HG03064 (cell line): ENCODE measurements around the gene GNB5.
"Not testable (repeated sequence)": the region's sequence is repeated elsewhere in the genome, so short reads cannot be mapped to it uniquely, and the experiment has no call there.

Experiments used
- ATAC-seq: cut with Tn5 transposase; IDR thresholded peaks from one replicate; pipeline ENCODE4 v1.9.1; 2021; ENCODE audit warnings: low read depth; ENCODE audit not compliant: unreplicated experiment

GNB5 gene

DNA sequence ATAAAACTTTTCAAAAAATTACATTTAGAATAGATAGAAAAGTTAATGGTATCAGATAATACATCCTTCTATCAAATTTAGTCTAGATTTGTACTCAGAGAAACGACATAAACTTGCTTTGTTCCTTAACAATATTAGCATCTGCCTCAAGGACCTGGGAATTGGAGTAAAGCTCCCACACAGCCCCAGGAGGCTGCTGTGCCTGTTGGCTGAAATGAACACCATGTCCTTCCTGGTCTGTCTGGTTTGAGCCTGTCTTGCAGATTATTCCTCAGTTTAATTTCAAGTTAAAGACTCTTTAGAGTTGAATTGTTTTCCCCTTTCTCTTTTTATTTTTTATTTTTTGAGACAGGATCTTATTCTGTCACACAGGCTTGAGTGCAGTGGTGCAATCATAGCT lies 19.4 kb downstream of the GNB5 start:
- ATAC-seq: no peak

DNA sequence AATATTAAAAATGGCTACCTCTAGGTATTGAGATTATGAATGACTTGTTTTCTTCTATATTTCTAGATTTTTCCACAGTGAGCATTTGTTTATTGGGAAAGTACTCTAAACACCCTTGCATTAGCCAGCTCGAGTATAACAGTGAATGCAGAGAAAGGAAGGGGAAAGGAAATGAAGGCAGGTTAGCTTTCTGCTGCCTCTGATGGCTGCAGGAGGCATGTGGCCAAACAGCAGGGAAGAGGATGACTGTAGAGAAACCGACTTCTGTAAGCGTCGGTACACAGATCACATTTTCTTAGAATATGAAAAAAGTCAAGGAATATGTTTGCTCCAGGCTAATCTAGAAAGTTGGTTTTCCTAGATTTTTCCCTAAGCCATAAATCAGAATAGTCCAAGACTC lies 19.8 kb downstream of the GNB5 start:
- no peak for ATAC-seq

DNA sequence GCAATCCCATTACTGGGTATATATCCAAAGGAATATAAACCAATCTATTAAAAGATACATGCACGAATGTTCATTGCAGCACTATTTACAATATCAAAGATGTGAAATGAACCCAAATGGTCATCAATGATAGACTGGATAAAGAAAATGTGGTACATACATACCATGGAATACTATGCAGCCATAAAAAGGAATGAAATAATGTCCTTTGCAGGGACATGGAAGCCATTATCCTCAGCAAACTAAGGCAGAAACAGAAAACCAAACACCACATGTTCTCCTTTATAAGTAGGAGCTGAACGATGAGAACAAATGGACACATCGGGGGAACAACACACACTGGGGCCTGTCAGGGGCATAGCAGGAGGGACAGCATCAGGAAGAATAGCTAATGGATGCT lies 21.0 kb downstream of the GNB5 start:
- not testable (repeated sequence) for ATAC-seq

DNA sequence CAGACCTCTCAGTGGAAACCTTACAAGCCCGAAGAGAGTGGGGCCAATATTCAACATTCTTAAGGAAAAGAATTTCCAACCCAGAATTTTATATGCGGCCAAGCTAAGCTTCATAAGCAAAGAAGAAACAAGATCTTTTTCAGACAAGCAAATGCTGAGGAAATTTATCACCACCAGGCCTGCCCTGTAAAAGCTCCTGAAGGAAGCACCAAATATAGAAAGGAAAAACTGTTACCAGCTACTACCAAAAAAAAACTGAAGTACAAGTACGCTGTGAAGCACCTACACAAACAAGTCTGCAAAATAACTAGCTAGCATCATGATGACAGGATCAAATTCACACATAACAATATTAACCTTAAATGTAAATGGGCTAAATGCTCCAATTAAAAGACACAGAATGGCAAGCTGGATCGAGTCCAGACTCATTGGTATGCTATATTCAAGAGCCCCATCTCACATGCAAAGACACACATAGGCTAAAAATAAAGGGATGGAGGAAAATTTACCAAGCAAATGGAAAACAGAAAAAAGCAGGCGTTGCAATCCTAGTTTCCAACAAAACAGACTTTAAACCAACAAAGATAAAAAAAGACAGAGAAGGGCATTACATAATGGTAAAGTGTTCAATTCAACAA lies 25.6 kb downstream of the GNB5 start:
- ATAC-seq: not testable (repeated sequence)

DNA sequence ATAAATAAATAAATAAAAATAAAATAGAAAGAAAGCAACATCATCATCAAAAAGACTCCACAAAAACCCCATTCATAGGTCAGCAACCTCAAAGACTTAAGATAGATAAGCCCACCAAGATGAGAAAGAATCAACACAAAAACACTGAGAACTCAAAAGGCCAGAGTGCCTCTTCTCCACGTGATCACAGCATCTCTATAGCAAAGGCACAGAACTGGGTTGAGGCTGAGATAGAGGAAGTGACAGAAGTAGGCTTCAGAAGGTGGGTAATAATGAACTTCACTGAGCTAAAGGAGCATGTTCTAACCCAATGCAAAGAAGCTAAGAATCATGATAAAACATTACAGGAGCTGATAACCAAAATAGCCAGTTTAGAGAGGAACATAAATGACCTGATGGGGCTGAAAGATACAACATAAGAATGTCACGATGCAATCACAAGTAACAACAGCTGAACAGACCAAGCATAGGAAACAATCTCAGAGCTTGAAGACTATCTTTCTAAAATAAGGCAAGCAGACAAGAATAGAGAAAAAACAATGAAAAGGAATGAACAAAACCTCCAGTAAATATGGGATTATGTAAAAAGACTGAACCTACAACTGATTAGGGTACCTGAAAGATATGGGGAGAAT lies 26.4 kb downstream of the GNB5 start:
- no peak for ATAC-seq

DNA sequence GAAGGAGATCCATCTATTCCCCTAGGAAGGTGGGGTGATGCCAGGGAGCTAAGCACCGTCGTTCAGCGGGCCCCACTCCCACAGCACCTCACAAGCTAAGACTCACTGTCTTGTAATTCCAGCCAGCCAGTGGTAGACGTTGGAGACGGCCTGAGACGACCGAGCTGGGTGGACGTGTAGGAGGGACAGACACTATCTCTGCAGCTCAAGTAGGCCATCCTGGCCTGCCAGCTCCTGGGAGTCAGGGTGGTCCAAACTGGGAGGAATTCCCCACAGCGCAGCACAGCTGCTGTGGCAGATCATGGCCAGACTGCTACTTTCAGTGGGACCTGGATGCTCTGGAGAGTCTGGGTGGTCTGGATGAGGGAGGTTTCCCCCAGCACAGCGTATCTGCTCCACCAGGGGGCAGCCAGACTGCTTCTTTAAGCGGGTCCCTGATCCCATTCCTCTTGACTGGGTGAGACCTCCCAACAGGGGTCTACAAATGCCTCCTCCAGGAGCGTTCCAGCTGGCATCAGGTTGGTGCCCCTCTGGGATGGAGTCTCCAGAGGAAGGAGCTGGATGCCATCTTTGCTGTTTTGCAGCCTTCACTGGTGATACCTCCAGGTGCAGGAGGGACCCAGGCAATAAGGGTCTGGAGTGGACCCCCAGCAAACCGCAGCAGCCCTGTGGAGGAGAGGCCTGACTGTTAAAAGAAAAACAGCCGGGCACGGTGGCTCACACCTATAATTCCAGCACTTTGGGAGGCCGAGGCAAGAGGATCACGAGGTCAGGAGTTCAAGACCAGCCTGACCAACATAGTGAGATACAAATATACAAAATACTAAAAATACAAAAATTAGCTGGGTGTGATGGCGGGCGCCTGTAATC lies 27.6 kb downstream of the GNB5 start:
- ATAC-seq: no peak

DNA sequence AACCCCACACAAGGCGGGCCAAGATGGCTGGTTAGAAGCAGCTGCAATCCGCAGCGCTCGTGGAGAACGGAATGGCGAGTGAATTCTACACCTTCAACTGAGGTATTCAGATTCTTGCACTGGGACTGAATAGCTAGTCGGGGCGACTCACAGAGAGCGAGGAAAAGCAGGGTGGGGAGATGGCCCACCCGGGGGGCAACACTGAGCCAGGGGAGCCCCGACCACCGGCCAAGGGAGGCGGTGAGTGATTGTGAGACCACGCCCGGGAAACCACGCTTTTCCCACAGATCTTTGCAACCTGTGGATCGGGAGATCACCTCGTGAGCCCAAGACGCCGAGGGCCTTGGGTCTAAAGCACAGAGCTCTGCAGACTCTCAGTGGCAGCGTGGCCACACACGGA lies 28.3 kb downstream of the GNB5 start:
- no peak for ATAC-seq

DNA sequence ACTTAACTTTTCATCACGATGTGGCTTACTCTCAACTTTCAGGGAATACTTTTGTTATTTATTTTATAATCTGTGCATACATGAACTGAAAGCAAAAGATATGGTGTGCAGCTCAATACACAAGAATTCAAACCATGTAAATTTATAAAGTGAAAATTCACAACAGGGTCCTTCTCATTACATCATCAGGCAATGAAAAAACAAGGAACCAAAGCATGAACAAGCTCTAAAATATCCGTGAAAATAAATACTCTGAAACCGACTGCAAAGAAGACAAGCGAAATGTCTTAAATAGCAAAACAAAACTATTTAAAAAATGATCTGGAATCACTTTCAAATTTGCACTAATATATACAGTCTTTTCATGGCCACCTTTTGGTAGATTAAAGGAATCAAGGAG lies 28.9 kb downstream of the GNB5 start:
- no peak for ATAC-seq

DNA sequence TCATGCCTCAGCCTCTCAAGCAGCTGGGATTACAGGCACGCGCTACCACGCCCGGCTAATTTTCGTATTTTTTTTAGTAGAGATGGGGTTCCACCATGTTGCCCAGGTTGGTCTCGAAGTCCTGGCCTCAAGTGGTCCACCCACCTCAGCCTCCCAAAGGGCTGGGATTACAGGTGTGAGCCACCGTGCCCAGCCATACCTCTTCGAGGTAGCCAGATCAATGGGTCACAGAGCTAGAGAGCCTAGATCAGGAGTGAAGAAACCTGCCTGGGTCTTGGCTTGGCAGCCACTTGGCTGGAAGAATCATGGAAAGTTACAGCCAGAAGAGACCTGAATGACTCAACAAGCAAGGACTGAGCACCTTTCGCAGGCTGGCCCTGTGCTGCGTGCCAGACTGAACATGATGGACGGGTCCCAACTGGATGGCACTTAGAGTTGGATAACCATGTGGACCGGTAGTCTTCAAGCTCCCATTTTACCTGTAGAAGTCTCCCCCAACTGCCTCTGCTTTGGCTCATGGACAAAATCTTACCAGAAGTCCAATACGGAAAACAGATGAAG lies 29.7 kb downstream of the GNB5 start:
- ATAC-seq: no peak

DNA sequence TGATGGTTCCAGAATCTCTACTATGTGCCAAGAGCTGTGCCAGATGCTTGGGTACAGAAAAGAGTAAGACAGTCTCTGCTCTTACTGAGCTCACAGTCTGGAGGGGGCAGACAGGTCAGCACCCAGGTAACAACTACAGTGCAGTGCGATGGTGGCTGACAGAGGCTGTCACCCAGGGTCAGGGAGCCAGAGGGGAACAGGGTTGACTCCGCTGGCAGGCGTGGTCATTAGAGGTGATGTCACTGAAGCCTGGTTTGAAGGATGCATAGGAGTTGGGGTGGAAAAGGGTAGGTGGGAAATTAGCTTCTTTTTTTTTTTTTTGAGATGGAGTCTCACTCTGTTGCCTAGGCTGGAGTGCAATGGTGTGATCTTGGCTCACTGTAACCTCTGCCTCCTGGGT lies 31.5 kb downstream of the GNB5 start:
- ATAC-seq: no peak

DNA sequence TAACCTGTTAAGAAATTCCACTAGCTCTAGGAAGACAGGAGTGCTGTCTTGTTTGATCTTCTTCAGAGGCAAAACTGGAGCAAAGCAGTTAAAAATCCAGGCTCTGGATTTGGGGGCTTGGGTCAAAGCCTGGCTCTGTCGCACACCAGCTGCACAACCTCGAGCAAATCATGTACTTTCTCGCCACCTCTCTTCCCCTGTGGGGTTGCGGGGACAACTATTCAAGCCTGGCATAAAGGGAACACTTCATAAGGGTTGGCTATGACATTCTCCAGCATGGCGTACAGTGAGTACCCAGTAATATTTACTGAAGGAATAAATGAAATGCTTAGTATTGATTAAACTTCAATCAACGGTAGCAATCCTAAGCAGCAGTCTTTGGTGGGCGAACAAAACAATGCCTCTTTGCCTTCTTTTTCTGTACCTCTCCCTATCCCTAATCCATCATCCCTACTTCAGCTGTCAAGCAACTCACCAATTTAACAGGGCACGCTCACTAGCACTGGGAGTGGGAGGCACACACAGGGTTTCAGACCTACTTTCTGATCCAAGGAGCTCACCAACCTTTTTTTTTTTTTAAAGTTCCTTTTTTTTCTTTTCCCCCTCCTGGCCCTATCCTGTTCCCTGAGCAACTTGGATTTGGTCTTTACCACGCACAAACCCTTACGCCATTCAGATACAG lies 33.0 kb downstream of the GNB5 start:
- no peak for ATAC-seq

DNA sequence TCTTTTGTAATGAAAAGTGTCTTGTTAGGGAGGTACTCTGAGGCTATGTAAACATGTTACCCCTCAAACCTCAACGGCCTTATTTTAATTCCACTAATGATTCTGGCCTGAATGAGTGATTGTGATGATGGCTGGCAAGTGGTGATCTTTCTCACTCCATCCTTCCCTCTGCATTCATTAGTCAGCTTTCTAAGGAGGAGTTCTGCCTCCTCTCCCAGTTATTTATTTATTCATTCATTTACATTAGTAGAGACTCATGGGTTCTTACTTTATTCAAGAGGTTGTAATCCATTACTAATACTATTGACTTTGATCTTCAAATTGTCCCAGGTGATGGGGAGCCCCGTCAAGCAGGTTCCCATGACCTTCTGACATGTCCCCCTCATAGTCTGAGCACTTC lies 35.3 kb downstream of the GNB5 start:
- no peak for ATAC-seq

DNA sequence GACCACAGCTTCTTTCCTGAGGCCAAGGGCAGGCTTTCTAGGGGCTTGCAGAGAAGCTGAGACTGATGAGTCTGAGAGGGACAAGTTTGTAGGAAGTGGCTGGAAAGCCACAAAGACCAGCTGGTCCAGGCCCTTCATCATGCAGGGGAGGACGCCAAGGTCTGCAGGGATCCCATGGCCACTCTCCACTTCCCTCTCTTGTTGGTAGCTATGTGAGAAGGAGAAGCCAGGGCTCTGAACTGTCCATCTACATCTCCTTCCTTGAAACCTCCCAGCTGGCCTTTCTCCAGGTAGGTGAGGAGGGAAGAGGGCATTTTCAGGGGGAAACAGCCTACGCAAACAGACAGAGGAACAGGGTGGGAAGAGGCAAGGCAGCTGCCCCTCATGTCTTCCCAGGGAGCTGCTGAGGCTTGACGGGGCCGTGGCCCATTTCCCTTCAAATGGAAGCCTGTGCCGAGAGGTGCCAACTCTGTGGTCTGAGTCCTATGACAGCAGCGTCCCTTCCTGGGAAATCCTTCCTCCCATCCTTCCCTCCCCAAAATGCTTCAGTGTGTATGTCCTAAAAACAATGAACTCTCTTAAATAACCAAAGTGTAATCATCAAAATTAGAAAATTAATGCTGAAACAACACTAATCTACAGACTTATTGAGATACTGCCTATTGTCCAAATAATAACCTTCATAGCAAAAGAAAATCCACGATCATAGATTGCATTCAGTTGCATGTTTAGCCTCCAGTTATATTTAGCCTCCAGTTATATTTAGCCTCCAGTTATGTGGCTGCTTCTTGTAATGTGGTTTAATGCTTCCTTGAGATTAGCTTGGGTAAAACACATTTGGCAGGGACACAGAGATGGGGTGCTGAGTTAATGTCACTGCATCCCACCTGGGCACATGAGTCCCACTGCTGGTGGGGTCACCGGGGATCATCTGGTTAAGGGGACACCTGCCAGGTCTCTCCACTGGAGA lies 36.0 kb downstream of the GNB5 start:
- no peak for ATAC-seq

DNA sequence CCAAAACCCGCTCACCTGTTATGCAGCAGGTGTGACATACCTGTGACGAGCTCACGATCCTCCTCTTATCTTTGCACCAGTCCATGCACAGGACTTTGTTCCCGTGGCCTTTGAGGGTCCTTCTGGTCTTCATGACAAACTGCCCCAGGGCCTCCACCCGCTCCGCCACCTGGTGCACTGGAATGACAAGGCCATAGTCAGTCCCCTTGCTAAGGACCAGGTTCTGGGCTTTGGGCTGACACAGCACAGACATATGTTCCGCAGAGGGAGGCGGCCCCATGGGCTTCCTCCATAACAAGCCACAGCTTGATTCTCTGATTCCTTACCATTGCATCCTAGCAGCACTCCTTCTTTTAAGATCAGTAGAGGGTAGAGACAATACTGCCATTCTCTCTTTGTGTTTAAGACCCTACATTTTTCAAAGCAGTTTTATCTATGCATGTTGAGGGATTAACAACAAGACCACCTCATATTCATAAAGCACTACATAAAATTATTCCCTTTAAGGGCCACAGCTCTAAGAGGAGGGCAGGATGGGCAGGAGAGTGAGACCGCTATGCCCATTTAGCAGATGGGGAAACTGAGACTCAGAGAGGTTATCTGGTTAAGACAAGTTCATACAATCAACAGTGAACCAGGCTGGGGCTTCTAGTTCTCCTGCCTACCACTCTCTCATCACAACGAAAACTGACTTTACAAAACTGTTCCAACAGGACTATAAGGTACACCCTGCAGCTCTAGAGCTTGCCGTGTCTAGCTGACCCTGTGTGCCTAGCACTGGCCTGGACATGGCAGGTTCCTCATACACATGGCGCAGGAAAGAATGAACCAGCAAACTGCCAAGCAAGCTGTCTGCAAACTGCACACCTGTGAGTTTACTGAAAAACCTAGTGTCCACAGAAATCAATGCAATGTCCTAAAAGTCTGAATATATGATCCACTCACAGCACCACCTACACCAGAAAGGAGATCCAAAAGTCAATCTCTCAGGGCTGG lies 37.0 kb downstream of the GNB5 start:
- no peak for ATAC-seq

DNA sequence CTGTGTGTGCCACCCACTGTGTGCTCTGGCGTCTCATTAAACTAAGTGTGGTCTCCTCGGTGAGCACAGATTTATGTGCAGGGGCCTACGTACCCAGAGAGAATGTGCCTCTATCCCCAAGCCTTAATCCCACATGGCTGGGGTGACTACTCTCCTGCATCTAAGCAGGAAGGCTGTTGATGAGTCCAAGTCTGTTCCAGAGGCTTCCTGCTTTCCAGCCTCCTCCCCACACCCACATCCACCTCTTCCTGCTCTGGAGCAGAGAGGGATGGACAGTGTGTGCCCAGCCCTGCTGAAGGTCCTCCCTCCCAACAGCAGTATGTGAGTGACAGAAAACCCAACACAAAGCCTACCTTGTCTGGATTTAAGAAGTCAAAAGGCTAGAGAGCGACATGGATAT lies 39.8 kb downstream of the GNB5 start:
- ATAC-seq: no peak

DNA sequence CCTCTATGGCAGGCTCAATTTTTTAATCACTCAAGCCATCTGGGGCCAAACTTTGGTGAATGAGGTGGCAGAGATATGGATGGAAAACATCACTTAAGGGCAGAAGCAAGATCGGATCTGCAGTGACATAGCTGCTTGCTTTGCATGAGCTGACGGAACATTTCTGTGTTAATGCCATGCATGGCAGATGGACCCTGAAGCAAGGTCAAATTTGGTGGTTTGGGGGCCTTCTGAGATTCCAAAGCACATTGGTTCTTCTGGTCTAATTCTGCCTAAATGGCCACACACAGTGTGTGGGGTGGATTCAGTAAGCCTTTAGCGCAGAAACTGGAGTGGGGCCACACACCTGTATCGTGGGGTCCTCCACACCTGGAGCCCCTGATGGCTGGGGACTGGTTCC lies 40.3 kb downstream of the GNB5 start:
- no peak for ATAC-seq

DNA sequence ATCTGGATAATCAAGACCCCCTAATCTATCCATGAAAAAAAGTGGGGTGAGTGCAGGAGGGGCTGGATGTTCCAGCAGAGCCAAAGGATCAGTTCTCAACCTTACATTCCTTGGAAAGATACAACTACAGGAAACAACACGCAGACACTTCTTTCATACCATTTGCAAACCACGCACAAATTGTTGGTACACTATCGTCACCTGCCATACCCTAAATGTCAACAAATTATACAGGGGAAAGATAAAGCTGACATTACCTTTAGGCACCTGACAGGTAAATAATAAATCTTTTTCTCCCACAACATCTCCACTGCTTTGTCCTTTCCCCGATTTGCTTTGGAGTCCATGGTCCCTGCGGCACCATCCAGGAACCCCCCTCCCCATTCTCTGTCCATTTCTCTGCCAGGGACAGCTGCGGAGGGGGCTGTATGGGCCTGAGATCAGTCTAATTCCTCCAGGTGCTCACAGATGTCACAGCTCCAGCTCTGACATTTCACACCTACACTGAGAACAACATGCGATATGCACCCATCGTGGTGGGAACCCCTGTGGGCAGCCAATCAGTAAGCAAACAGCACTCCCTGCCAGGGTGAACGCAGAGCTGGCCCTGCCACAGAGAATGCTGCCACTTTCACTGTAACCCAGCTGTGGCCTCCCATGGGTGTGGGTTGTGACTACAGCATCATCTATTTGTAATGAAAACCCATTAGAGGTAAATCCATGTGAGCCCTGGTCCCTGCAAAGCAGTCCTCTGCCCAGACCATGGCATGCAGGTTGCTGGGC lies 41.0 kb downstream of the GNB5 start:
- no peak for ATAC-seq

DNA sequence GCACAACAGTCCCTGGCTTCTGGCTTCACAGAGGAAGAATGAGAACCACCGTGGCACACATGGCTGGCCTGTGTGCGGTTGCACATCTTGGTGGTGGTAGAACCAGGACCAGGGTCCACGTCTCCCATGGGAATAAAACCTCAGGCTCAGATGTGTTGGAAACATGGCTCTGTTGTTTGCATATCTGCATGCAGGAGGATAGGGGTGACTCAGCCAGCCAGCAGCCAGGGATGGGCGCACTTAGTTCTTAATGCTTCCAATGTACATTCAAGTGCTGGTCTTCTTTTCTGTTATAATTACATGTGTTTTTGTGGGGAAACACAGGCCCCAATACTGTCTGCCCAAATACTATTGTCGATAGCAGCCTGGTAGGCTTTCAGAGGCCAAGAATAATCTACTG lies 42.8 kb downstream of the GNB5 start:
- ATAC-seq: no peak
